ENCODE measurements around the gene TCEANC2. TPM values are rescaled to one million over a fixed set of nuclear protein-coding genes. Genes with fewer than 3 reads are reported as not detected.

Gene TCEANC2
- total RNA-seq, 4 donors from 2014 or later = 4.3 to 5.8 (median 4.4) TPM

DNA sequence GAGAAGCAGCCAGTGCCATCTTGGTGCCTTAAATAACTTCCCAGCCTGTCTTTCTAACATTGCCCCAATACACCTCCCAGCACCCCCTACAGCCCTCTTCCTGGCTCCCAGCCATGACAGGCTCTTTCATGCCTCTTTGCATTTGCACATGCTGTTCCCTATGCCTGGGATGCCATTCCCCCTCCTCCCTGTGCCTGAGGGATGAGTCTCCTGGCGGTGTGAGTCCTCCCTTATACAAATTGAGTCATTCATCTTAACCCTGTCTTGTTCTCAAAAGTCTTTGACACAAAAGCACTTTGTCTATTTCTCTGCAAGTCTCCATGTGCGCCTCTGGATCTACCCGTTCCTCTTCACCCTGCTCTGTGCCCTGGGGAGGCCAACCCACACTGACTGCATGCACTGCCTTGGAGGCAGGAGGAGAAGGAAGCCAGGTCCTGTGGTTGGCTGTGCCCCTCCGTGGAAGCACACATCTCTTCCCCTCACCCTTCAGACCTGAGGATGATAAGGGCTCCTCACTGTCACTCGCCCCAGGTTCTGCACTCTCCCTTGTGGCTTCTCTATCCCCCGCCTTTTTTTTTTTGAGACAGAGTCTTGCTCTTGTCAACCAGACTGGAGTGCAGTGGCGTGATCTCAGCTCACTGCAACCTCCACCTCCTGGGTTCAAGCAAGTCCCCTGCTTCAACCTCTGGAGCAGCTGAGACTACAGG is 74.3 kb downstream of the TCEANC2 start:
- WGBS, 2 donors = 88 to 89% methylated on average over 7 of the region's 7 CpGs
- no peaks in the 10 kb centered on the region for H3K9me3 ChIP-seq
- intact Hi-C loops (cut with DNase I) = no loop called here
- H3K4me3 ChIP-seq (replicated peaks in 1 of 3) = no peak overlapping the region
- H3K4me1 ChIP-seq = peaks cover 0 to 7% of the 10 kb centered on the region in 2 donors
- TF ChIP-seq, protein P1, sequence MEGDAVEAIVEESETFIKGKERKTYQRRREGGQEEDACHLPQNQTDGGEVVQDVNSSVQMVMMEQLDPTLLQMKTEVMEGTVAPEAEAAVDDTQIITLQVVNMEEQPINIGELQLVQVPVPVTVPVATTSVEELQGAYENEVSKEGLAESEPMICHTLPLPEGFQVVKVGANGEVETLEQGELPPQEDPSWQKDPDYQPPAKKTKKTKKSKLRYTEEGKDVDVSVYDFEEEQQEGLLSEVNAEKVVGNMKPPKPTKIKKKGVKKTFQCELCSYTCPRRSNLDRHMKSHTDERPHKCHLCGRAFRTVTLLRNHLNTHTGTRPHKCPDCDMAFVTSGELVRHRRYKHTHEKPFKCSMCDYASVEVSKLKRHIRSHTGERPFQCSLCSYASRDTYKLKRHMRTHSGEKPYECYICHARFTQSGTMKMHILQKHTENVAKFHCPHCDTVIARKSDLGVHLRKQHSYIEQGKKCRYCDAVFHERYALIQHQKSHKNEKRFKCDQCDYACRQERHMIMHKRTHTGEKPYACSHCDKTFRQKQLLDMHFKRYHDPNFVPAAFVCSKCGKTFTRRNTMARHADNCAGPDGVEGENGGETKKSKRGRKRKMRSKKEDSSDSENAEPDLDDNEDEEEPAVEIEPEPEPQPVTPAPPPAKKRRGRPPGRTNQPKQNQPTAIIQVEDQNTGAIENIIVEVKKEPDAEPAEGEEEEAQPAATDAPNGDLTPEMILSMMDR (IDR thresholded peaks at IDR 0.05) = no peak
- no peak for TF ChIP-seq POLR2A (IDR thresholded peaks at IDR 0.05)
- no peaks in the 10 kb centered on the region for H3K36me3 ChIP-seq
- no peak for DNase-seq
- no peak overlapping the region for H3K27ac ChIP-seq
- no peaks in the 10 kb centered on the region for H3K27me3 ChIP-seq

DNA sequence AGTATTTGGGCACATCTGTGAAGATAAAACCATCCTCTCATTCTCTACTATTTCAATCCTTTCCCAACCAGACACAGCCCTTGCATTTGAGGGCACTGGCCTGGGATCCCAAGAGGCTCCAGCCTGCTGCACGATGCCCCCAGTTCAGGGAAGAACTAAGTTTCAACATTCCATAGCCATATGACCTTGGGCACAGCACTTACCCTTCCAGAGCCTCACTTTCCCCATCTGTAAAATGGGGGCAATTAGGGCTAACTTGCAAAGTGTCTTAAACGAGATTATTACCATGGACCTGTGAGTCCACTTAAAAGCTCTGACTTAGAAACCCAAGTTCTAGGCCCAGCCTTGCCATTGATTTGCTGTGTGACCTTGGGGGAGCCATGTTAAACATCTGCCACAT is 76.5 kb downstream of the TCEANC2 start:
- Histone ChIP-seq H3K4me1 (no peaks in the 10 kb centered on the region), H3K27me3 (no peaks in the 10 kb centered on the region), H3K27ac (no peak overlapping the region), H3K4me3 (replicated peaks in 1 of 3) (no peak overlapping the region), H3K9me3 (no peaks in the 10 kb centered on the region), H3K36me3 (no peaks in the 10 kb centered on the region)
- no peak for DNase-seq
- TF ChIP-seq POLR2A (IDR thresholded peaks at IDR 0.05) = no peak
- TF ChIP-seq, protein P1 (IDR thresholded peaks at IDR 0.05) = no peak
- intact Hi-C loops (cut with DNase I) = no loop called here
- 78 to 85% methylated on average over 2 of the region's 2 CpGs for WGBS, 2 donors

DNA sequence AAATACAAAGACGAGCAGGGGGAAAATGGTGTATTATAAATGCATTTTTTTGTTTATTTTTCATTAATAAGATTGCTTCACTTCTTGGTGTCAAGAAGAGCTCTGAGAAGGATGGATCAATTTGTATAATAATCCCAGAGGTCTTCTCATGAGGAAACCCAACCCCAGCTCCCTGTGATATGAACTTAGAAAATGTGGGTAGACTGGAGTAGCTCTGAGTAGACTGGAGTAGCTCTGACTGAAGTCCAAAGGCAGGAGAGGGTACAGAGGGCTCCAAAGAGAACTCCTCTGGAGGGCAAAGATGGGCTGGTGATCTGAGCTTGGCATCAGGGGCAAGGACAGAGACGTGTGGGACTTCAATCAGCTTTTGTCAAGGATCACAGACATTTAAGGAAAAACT is 78.0 kb downstream of the TCEANC2 start:
- H3K27ac ChIP-seq = no peak overlapping the region
- H3K27me3 ChIP-seq = no peaks in the 10 kb centered on the region
- no peak for DNase-seq
- no peaks in the 10 kb centered on the region for H3K9me3 ChIP-seq
- intact Hi-C loops (cut with DNase I) = no loop called here
- H3K4me3 ChIP-seq (replicated peaks in 1 of 3) = no peak overlapping the region
- H3K36me3 ChIP-seq = no peaks in the 10 kb centered on the region
- TF ChIP-seq POLR2A (IDR thresholded peaks at IDR 0.05) = no peak
- TF ChIP-seq, protein P1 (IDR thresholded peaks at IDR 0.05) = no peak
- peaks cover 8 to 10% of the 10 kb centered on the region in 2 donors for H3K4me1 ChIP-seq
- 91 to 93% methylated on average over 2 of the region's 2 CpGs for WGBS, 2 donors

GRCh38 chr1:54132495-54132894 is 79.1 kb downstream of the TCEANC2 start:
- no peak overlapping the region for H3K4me3 ChIP-seq (replicated peaks in 1 of 3)
- DNase-seq = no peak
- no peaks in the 10 kb centered on the region for H3K27me3 ChIP-seq
- H3K27ac ChIP-seq = no peak overlapping the region
- WGBS, 2 donors = 74 to 78% methylated on average over 2 of the region's 2 CpGs
- no peaks in the 10 kb centered on the region for H3K36me3 ChIP-seq
- H3K9me3 ChIP-seq = no peaks in the 10 kb centered on the region
- intact Hi-C loops (cut with DNase I) = no loop called here
- peaks cover 8 to 13% of the 10 kb centered on the region in 2 donors for H3K4me1 ChIP-seq
- TF ChIP-seq, protein P1 (IDR thresholded peaks at IDR 0.05) = no peak
- no peak for TF ChIP-seq POLR2A (IDR thresholded peaks at IDR 0.05)

GRCh38 chr1:54134295-54134694 is 80.9 kb downstream of the TCEANC2 start:
- H3K27me3 ChIP-seq = no peaks in the 10 kb centered on the region
- intact Hi-C loops (cut with DNase I) = no loop called here
- peak; percentile 43 to 44 for DNase-seq
- H3K4me1 ChIP-seq = peaks cover 8 to 18% of the 10 kb centered on the region in 2 donors
- no peak overlapping the region for H3K27ac ChIP-seq
- no peaks in the 10 kb centered on the region for H3K36me3 ChIP-seq
- 60 to 85% methylated on average over 4 to 5 of the region's 6 CpGs for WGBS, 2 donors
- no peaks in the 10 kb centered on the region for H3K9me3 ChIP-seq
- TF ChIP-seq, protein P1 (IDR thresholded peaks at IDR 0.05) = no peak
- no peak for TF ChIP-seq POLR2A (IDR thresholded peaks at IDR 0.05)
- no peak overlapping the region for H3K4me3 ChIP-seq (replicated peaks in 1 of 3)

Measured in thyroid gland (tissue), 4 donors.